KMS-11 (cell line): ENCODE data around the gene ZC3H13.

ENCODE experiments used
- H2AFZ ChIP-seq: fragments of 200-600 bp; sonication (generic); 2 replicates; pipeline ENCODE4 v1.6.1; 2016; ENCODE audit warnings: antibody characterized with exemption, mixed run types, low read depth
- H3K27ac ChIP-seq: fragments of 200-600 bp; sonication (generic); 2 replicates; pipeline ENCODE4 v1.6.1; 2016; ENCODE audit warnings: mild to moderate bottlenecking, mixed run types
- H3K27me3 ChIP-seq: fragments of 200-600 bp; sonication (generic); 2 replicates; pipeline ENCODE4 v1.6.1; 2017; ENCODE audit warnings: mild to moderate bottlenecking, low read depth, mixed run types, moderate library complexity; ENCODE audit not compliant: insufficient read depth
- H3K36me3 ChIP-seq: fragments of 200-600 bp; sonication (generic); 2 replicates; pipeline ENCODE4 v1.6.1; 2017; ENCODE audit warnings: mild to moderate bottlenecking, mixed run types; ENCODE audit not compliant: insufficient read depth
- H3K4me1 ChIP-seq: fragments of 200-600 bp; sonication (generic); 2 replicates; pipeline ENCODE4 v1.6.1; 2016; ENCODE audit warnings: mild to moderate bottlenecking, low read depth, mixed run types; ENCODE audit not compliant: poor library complexity, severe bottlenecking
- H3K4me2 ChIP-seq: fragments of 200-600 bp; sonication (generic); 2 replicates; pipeline ENCODE4 v1.7.0; 2016; ENCODE audit warnings: mild to moderate bottlenecking, mixed run types
- H3K4me3 ChIP-seq: fragments of 200-600 bp; sonication (generic); IDR thresholded peaks from 2 replicates; pipeline ENCODE4 v1.6.1; 2017; ENCODE audit warnings: low read depth, low read length, mixed read lengths; ENCODE audit not compliant: insufficient read depth
- H3K79me2 ChIP-seq: fragments of 200-600 bp; sonication (generic); 2 replicates; pipeline ENCODE4 v1.6.1; 2016; ENCODE audit warnings: low read depth, mixed run types; ENCODE audit not compliant: insufficient read depth
- H3K9ac ChIP-seq: fragments of 200-600 bp; sonication (generic); 2 replicates; pipeline ENCODE4 v1.6.1; 2016; ENCODE audit warnings: mild to moderate bottlenecking, mixed run types
- H4K20me1 ChIP-seq: fragments of 200-600 bp; sonication (generic); 2 replicates; pipeline ENCODE4 v1.6.1; 2016; ENCODE audit warnings: mild to moderate bottlenecking, mixed run types; ENCODE audit not compliant: insufficient read depth
- TF ChIP-seq, protein P1 (sequence below): fragments of 200-600 bp; sonication (generic); conservative IDR thresholded peaks from 2 replicates; pipeline ENCODE4 v1.6.1; 2017; ENCODE audit warnings: low read depth, mild to moderate bottlenecking, antibody characterized with exemption, low read length, moderate library complexity, mixed read lengths

The ZC3H13 gene

DNA sequence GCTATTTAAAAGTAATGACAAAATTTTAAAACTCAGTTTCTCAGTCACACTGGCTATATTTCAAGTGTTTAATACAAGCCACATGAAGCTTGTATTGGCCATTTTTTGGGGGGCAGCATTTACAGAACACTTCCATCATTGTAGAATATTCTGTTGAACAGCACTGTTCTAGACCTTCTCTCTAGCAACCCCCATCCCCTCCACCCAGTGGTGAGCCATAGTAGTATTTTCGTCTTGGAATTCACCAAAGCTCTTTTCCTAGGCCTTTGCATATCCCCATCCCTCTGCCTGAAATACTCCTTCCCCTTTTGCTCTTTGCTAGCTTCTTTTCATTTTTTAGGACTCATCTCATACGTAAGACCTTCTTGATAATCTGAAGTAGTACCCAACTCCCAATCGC lies 99.5 kb downstream of the ZC3H13 start:
- Histone ChIP-seq H3K27me3 (no peaks in the 10 kb centered on the region), H3K9ac (no peak overlapping the region), H3K27ac (no peak overlapping the region), H4K20me1 (no peaks in the 10 kb centered on the region), H3K4me3 (no peak overlapping the region), H3K4me1 (no peaks in the 10 kb centered on the region), H3K36me3 (no peaks in the 10 kb centered on the region), H2AFZ (no peak overlapping the region), H3K4me2 (no peak overlapping the region), H3K79me2 (no peaks in the 10 kb centered on the region)
- TF ChIP-seq, protein P1, sequence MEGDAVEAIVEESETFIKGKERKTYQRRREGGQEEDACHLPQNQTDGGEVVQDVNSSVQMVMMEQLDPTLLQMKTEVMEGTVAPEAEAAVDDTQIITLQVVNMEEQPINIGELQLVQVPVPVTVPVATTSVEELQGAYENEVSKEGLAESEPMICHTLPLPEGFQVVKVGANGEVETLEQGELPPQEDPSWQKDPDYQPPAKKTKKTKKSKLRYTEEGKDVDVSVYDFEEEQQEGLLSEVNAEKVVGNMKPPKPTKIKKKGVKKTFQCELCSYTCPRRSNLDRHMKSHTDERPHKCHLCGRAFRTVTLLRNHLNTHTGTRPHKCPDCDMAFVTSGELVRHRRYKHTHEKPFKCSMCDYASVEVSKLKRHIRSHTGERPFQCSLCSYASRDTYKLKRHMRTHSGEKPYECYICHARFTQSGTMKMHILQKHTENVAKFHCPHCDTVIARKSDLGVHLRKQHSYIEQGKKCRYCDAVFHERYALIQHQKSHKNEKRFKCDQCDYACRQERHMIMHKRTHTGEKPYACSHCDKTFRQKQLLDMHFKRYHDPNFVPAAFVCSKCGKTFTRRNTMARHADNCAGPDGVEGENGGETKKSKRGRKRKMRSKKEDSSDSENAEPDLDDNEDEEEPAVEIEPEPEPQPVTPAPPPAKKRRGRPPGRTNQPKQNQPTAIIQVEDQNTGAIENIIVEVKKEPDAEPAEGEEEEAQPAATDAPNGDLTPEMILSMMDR: no peak

DNA sequence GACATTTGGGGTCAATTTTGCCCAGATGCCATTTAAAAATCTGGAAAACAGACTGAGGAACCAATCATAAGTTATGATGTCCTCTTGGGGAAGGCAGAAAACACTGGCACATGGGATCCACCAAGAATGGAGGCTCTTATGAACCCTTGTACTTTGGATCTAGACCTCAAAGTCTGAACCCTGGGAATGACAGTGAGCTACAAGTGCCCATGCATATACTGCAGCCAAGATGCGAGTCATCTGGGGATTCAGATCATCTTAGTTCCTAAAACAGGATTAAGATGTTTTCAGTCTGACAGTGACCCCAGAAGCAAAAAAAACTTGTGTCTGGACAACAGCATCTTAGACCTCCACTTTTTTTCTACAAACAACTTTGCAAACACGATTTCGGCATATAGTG lies 100.8 kb downstream of the ZC3H13 start:
- H3K4me3 ChIP-seq: no peak overlapping the region
- no peaks in the 10 kb centered on the region for H3K4me1 ChIP-seq
- no peak overlapping the region for H3K27ac ChIP-seq
- H4K20me1 ChIP-seq: no peaks in the 10 kb centered on the region
- H3K27me3 ChIP-seq: no peaks in the 10 kb centered on the region
- H3K36me3 ChIP-seq: no peaks in the 10 kb centered on the region
- TF ChIP-seq, protein P1: no peak
- H3K79me2 ChIP-seq: no peaks in the 10 kb centered on the region
- H2AFZ ChIP-seq: no peak overlapping the region
- no peak overlapping the region for H3K9ac ChIP-seq
- no peak overlapping the region for H3K4me2 ChIP-seq

DNA sequence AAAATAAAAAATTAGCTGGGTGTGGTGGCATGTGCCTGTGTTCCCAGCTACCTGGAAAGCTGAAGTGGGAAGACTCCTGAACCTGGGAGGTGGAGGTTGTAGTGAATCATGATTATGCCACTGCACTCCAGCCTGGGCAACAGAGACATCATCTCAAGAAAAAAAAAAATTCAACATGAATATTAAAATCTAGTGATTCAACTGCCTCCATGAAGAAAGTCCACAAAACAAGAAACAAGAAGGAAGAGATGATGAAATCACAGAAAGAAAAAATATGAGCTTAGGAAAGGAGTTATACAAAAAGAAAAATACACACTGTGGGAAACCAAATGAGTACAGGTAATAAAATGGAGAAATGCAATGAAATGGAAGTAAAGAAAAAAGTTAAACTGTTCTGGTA lies 101.4 kb downstream of the ZC3H13 start:
- H3K4me1 ChIP-seq: no peaks in the 10 kb centered on the region
- no peak overlapping the region for H3K27ac ChIP-seq
- H3K27me3 ChIP-seq: no peaks in the 10 kb centered on the region
- no peak overlapping the region for H3K4me3 ChIP-seq
- no peak overlapping the region for H3K4me2 ChIP-seq
- TF ChIP-seq, protein P1: no peak
- H3K9ac ChIP-seq: no peak overlapping the region
- H4K20me1 ChIP-seq: no peaks in the 10 kb centered on the region
- H3K79me2 ChIP-seq: no peaks in the 10 kb centered on the region
- no peak overlapping the region for H2AFZ ChIP-seq
- no peaks in the 10 kb centered on the region for H3K36me3 ChIP-seq

DNA sequence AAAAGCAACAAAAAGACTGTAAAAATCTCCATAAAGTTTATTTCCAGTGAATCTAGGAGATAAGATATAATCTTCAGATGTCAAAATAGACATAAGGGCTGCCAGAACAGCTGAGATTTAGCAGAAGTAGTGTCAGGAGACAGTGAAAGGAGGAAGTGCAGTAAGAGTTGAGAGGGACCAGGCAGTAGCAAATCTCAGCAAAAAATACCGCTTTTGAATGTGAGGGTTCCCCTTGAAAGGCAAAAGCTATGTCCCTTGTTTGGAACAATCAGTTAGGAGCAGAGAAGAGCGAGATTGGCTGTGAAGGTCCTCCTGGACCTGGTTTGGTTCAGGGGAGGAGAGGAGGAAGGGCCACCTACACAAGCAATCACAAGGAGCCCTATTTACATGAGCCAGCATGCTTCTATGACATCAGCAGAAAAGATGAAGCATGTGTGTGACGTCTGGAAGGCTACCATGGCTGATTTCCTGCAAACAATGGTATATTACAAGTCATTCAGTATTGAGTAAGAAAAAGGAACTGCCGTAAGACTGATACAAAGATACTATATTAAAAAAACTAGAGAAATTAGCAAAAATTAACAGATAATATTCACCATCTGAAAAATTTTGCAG lies 102.1 kb downstream of the ZC3H13 start:
- Histone ChIP-seq H3K79me2 (no peaks in the 10 kb centered on the region), H3K9ac (no peak overlapping the region), H3K27me3 (no peaks in the 10 kb centered on the region), H3K27ac (no peak overlapping the region), H4K20me1 (no peaks in the 10 kb centered on the region), H2AFZ (no peak overlapping the region), H3K4me3 (no peak overlapping the region), H3K4me2 (no peak overlapping the region), H3K36me3 (no peaks in the 10 kb centered on the region), H3K4me1 (no peaks in the 10 kb centered on the region)
- TF ChIP-seq, protein P1: no peak
